Hematopoietic multipotent progenitor cell treated with erythropoietin and hydrocortisone succinate and interleukin-3 and kit ligand, for 8 days (in vitro differentiated cells): ENCODE measurements around the gene C16orf96.
"Not testable (repeated sequence)": the region's sequence is repeated elsewhere in the genome, so short reads cannot be mapped to it uniquely, and the experiment has no call there.

Experiments used
- DNase-seq: peaks from one replicate; pipeline ENCODE4 v3.0.0-alpha.2; 2015

The C16orf96 gene

DNA sequence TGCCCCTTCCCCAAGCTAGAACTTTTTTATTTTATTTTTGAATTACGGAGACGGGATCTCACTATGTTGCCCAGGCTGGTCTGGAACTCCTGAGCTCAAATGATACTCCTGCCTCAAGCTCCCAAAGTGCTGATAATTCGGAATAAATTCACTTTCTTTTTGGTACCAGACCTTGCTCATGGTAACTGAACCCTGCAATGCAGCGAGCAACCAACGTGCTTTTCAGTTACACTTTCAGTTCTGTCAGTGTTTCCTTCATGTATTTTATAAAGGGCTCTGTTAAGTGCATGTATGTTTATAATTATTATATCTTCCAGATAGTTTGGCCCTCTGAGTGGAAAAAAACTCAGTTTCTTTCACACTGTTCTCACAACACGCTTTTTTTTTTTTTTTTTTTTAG lies 13.9 kb downstream of the C16orf96 start:
- DNase-seq, result no peak

DNA sequence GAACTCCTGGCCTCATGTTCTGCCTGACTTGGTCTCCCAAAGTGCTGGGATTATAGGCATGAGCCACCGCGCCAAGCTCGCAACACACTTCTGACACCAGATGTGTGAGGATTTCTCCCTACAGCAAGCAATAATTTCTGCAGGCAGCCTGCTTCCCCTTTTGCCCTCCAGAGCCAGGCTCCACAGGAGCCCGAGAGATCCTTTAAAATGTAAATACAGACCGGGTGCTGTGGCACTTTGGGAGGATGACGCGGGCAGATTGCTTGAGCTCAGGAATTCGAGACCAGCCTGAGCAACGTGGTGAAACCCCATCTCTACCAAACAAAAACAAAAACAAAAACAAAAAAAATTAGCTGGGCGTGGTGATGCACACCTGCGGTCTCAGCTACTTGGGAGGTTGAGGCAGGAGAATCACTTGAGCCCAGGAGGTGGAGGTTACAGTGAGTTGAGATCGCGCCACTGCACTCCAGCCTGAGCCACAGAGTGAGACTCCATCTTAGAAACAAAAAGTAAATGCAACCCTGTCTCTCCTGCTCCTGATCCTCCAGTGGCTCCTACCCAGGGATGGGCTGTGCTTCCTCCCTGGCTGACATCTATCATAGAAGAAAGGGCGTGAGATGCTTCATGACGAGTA lies 14.7 kb downstream of the C16orf96 start:
- DNase-seq, result no peak

DNA sequence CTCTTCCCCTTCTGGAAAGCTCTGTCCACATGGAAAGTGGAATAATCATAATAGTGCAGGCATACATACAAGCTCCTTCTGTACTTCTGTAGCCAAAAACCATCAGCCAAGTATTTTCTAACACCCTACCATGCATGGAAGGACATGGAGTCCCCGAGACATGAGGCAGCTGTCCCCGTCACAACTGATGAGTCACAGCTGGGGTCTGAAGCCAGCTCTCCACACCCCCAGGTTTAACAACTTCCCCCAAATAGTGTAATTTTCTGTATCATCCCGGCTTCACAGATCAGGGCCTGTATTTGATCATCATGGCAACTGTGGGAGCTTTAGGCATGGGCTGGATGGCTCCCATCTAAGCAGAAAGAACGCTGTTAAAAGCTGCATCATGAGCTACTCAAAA lies 16.6 kb downstream of the C16orf96 start:
- DNase-seq, result no peak

DNA sequence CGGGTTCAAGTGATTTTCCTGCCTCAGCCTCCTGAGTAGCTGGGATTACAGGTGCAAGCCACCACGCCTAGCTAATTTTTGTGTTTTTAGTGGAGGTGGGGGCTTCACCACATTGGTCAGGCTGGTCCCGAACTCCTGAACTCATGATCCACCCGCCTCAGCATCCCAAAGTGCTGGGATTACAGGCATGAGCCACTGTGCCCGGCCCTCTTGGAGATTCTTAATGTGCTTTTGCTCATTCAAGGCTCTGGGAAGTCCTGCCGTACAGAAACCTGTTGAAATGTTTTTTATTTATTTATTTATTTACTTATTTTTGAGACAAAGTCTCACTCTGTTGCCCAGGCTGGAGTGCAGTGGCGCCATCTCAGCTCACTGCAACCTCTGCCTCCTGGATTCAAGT lies 17.8 kb downstream of the C16orf96 start:
- not testable (repeated sequence) for DNase-seq

DNA sequence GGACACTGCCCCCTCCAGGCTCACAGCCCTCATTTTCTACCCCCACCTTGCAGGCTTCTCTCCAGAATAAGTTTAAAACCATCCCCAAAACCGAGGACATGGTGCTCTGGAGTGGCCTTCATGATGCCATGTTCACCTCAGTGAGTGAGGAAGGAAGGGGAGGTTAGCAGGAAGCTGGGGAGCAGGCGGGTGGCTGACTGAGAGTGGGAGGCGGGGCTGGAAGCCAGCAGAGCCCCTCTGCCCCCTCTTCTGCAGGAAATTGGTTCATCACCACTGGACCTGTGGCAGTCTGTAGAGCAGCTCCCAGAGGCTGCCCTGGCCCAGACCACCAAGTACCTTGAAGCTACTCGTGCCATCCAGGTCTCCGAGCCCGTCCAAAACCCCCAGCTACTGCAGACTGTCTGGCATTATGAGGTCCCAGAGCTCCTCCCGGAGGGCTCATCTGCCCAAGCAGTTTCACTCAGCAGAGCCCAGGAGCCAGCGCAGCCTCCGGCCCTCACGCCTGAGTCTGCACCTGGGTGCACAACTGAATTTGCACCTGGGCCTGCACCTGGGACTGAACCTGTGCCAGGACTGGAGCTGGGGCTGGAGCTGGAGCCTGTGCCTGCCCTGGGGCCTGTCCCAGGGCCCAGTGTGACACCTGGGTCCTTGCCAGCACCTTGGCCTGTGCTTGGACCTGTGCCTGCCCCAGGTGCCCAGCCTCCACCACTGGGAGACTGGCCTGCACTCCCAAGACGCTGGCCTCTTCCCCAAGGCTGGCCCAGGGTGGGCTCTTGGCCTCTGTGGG lies 19.0 kb downstream of the C16orf96 start:
- no peak for DNase-seq

DNA sequence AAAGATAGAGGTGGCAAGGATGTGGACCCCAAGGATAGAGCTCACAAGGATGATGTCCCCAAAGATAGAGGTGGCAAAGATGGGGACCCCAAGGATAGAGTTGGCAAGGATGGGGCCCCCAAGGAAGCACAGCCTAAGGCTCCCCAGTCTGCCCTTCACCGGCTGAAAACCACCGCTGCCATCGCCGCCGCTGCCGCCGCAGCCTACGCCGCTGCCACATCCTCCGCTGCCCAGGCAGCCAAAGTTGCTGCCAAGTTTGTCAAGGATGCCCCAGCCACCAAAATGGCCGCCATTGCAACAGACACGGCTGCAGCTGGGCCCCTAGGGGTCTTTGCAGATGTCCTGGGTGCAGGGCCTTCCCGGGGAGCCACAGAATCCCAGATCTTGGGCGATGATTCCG lies 19.9 kb downstream of the C16orf96 start:
- no peak for DNase-seq

DNA sequence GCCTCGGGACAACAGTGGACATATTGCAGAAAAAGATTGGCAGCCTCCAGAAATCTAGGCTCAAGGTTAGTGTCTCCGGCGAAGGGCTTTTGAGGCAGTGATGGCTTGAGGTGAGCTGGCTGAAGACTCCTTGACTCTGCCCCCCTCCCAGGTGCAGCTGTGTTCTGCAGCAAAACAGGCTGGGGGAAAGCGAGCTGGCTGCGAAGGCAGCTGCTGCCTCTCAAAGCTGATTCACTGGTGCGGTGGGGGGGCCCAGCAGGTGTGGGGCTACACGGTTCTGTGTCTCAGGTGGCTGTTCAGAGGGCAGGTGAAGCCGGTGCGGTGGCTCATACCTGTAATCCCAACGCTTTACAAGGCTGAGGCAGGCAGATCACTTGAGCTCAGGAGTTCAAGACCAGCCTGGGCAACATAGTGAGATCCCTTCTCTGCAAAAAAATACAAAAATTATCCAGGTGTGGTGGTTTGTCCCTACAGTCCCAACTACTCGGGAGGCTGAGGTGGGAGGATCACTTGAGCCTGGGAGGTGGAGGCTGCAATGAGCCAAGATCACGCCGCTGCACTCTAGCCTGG lies 22.9 kb downstream of the C16orf96 start:
- no peak for DNase-seq

DNA sequence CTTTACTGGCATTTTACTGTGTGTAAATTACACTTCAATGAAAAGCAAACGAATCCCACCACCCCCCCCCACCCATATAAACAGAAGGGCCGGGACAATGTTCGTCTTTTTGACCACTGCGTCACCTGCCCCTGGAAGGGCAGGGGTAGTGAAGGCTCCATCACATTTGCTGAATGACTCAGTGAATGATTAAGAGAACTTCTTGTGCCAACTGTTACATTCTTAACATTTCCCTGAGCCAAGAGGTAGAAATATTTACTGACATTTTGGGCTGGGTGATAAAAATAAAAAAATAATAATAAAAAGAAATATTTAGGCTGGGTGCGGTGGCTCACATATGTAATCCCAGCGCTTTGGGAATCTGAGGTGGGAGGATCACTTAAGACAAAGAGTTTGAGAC lies 24.1 kb downstream of the C16orf96 start:
- DNase-seq, result no peak

DNA sequence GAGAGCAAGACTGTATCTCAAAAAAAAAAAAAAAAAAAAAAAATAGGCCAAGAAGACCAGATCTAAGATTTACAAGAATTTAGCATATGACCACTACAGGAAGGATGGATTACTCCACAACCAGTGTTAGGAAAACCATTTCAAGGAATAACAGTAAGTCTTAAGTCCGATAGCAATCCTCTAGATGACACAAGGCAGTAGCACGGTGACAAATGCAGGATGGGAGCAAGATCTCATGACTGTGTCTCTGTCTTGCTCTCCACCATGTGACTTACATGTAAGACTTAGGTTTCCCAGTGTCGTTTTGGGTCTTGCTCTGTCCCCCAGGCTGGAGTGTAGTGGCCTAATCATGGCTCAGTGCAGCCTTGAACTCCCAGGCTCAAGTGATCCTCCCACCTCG lies 27.8 kb downstream of the C16orf96 start:
- DNase-seq, result no peak

DNA sequence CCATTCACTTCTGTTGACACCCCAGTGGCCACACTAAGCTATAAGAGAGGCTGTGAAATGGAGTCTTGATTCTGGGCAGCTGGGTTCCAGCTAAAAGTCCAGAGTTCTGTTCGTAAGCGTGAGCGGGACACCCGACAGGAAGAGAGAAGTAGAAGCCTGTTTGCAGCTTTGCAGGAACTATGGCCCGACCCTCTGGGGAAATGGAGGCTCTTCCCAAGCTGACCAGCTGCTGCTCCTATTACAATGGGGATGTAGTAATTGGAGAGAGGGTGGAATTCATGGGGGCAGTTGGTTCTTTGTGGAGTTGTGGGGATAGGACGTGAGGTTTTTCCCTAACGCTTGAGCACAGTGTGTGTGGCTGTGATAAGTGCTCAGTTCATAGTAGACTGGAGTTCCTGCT lies 30.2 kb downstream of the C16orf96 start:
- no peak for DNase-seq

DNA sequence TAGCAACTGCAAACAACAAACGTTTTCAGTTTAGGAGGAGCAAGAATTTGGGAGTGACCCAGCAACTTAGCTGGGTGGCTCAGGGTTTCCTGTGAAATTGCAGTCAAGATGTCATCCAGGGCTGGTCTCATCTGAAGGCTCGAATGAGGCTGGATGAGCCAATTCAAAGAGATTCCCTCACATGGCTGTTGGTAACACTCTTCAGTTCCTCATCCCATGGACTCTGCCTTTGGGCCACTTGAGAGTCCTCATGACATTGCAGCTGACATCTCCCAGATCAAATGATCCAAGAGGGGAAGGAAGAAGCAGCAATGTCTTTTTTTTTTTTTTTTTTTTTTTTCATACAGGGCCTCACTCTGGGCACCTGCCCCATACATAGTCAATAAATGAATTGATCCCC lies 32.2 kb downstream of the C16orf96 start:
- no peak for DNase-seq

DNA sequence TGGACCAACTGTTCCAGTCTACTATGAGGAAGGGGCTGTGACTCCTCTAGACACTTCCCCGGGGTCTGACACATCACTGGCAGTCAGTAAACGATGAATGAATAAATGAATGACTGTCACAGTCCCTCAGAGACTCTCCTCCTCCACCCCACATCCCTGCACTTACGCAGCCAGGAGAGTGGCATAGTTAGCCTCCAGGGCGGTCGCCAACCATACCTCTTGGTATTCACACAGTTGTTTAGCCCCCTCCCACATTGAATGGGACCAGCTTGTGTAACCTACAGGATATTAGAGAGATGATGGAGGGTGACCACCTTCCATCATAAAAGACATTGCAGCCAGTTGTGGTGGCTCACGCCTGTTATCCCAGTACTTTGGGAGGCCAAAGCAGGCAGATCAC lies 32.8 kb downstream of the C16orf96 start:
- DNase-seq, result no peak

DNA sequence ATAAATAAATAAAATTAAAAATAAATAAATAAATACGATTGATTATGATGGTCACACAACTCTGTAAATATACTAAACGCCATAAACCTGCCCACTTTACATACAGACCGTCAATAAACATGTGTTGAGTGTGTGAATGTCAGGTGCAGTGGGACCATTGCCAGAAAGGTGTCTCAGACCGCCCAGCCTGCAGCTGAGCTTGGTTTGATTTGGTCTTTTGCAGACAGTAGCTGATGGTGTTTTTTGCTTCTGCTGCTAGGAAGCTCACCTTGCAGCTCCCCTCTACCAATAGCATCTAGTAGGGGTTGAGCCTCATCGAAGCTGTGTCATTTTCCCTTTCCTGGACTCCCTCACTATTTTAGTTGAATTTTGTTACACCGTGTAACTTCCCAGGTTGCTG lies 35.1 kb downstream of the C16orf96 start:
- no peak for DNase-seq

DNA sequence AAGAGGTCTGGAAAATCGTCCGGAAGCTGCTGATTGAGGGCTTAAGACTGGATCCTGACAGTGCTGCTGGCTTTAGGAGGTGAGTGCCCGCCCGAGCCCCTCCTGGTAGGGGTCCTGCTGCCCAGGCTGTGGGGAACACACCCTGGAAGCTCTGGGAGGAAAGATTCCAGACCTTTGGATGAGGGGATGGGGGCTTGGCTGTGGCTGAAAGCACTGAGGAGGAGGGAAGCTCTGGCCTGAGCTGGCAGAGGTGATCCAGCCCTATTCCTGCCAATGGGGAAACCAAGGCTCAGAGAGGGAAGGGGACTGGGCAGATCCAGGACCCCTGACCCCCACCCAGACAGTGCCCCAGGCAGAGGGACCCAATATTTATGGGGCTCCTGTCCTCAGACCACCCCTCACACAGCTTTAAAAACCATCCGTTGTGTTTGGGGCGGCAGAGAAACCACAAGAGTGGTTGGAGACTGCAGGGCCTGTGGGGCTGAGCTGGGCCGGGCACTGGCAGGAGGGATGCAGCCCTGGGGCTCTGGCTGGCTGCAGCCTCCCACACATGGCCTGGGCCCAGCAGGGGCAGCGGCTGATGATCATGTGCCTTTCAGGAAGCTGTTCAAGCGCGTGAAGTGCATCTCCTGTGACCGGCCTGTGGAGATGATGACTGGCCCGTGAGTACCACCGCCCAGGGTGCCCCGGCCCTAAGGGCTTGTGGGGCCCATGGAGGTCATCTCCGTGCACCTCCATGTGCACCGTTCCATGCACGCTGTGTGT lies 35.7 kb downstream of the C16orf96 start:
- DNase-seq, result no peak

DNA sequence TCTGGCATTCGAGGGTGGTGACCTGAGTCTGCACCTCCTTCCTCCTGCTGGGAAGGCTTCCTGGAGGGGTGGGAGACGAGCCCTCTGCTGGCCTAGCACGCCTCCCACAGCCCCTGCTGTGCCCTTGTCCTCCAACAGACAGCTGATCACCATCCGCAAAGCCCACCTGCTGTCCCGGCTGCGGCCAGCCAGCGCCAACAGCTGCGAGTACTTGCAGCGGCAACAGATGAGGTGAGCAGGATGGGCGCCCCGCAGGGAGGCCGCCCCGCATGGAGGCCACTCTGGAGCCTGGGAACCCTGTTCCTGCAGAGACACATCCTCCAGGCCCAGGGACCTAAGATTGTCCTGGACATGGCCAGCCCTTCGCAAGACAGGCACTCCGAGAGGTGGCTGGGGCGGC lies 36.9 kb downstream of the C16orf96 start:
- DNase-seq, result no peak

DNA sequence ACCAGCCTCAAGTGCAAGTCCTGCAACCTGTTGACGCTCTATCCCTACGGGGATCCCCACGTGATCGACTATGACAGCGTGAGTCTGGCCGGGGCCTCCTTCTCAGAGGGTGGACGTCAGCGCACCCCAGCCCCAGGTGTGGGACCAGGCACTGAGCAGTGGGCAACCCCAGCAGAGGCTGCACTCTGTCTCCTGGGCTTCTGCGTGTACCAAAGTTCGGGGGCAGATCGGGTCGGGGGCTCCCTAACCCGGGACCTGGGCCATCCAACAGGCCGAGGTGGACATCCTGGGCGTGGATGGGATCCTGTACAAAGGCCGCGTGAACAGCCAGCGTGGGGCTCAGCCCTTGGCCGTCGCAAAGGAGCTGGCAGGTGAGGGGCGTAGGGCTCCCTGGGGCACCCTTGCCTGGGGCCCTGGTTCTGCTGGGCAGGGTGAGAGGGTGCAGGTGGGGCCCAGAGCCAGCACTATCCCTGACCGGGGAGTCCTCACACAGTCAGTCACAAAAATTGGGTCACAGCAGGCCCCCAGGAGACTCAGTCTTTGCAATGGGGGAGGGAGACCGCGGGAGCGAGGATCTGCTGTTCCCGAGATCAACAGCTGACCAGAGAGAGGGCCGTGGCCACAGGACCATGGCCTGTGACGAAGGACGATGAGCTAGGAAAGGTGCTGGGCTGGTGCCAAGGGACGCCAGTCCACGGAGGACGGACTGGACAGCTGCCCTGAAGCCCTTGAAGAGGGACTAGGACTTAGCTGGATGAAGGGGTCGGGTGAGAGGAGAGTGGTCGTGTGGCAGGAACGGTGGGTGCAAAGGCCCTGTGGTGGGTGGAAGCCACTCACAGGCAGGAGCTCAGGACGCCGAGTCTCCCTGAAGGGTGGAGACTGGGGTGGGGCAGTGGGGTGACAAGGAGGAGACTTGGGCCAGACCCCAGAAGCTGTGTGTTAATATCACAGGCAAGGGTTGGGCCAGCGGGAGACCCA lies 38.6 kb downstream of the C16orf96 start:
- DNase-seq, result no peak

DNA sequence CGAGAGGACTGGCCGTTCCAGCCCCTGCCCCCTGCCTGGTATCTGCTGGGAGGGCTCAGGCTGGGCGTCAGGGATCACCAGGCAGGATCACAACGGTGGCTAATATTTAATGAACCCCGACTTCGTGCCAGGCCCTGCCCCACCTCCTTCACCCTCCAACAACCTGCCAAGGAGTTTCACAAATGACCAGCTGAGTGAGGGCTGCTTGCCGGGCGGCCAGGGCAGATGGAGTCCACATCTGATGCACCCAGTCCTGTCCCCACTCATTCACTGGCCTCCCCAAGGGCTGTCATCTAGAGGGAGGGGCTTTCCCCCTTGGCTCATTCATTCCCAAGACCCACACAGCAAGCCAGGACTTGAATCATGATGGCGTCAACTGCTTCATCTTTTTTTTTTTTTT lies 41.0 kb downstream of the C16orf96 start:
- DNase-seq, result no peak

DNA sequence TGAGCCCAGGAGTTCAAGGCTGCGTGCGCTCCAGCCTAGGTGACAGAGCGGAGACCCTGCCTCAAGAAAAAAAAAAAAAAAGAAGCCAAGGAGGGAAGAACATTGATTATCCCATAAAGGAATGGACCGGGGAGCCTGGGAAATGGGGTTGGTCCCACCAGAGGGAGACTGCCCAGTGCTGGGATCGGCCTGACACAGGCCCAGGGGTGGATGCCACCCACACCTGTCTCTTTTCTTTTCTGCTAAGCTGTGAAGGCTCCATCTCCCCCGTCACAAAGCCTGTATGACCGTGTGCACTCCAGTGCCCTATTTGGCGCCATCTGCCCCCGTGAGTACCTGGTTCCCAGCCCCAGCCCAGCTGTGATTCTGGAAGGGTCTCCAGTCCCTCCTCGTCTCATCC lies 42.9 kb downstream of the C16orf96 start:
- DNase-seq, result no peak

DNA sequence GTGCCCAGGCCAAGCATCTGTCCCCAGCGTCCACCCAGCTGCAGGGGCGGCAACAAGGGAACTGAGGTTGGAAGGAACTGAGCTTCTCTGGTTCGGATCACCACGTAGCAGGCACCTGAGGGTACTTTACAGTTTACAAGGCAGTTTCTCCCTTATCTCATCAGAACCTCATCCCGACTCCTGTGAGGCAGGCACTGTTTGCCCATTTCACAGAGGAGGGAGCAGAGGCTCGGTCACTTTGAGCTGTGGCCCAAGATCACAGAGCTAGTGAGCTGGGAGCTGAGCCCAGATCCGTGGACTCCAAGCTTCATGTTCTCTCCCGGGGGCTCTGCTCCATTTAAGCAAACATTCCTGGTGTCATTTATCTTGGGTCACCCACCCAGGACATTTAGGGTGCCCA lies 43.4 kb downstream of the C16orf96 start:
- no peak for DNase-seq

DNA sequence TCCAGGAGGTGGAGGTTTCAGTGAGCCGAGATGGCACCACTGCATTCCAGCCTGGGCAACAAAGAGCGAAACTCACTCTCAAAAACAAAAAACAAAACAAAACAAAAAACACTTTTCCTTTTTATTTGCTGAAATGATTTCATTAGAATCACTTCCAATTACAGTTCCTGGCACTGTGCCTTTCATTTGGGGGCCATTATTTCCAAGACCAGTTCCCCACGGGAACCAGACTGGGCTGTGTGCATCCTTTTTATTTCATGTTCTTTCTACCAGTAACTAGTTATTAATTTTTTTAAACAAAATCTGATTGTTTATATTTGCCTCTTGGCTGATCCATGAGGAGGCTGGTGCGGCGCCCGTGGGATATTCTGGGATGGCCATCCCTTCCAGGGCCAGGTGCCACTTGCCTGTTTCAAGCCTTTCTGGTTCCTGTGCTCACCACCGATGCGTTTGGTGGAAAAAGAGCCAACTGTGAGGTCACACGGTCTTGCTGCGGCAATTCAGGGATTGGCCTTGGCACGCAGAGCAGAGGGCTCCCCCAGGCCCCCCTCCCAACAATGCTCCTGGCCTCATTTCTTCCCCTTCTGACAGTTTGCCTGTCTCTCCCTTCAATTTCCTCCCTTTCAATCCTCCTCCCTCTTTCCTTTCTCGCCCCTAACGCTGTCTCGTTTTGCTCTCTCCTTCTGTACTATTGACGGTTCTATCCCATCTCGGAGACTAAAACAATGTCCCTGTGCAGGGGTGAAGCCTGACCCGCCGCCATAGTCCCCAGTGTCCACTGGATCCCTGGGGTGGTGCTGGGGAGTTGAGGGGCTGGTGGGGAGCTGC lies 45.1 kb downstream of the C16orf96 start:
- DNase-seq, result no peak

DNA sequence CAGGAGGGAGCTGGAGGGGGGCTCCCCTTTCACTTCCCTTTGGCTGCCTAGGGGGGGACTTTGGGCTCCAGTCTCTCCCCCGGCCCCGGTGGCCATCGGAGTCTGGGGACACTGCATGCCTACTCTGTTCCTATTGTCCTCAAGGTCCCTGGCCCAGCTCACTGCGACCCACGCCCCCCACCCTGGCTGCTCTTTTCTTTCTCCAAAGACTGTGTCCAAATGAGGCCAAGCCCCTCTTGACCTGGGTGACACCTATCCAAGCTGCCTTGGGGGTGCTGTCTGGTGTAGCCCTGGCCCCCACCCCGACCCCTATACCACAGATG lies 45.7 kb downstream of the C16orf96 start:
- no peak for DNase-seq

DNA sequence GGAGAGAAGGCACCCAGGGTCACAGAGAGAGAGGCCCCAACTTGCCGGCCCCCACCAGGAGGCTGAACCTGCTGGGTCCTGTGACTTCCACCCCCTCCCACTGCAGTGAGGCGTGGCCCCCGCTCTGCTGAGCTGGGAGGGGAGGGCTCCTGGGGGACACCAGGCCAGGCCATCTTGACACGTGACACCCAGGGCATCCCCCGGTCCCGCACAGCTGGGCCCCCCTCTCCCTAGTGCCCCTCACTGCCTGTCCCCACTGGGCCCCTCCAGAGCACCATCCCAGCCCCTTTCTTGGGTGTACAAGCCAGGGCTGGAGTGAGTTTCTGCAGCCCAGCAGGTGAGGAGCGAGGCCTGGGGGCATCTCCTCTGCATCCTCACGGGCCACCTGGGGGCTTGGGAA lies 46.2 kb downstream of the C16orf96 start:
- no peak for DNase-seq
